ENCODE results near the gene KMT2E.
A peak's percentile ranks its signal among the peaks of the same experiment; 100 is the strongest.

The KMT2E gene

GRCh38 chr7:105021967-105022366 lies 8.0 kb downstream of the KMT2E start:
- Histone ChIP-seq H3K9me3 (ENCODE audit: control insufficient read depth, low read length) (no peaks in the 10 kb centered on the region), H3K27me3 (ENCODE audit: control insufficient read depth in 1 of 2, insufficient read depth in 1 of 2, low read length in 2 of 2) (no peaks in the 10 kb centered on the region), H2BK15ac (ENCODE audit: low read depth, poor library complexity, severe bottlenecking) (no peak overlapping the region), H2AFZ (ENCODE audit: low read depth, low read length) (no peak overlapping the region), H3K18ac (ENCODE audit: low read depth in 1 of 2, low read length in 2 of 2) (no peak overlapping the region), H2BK120ac (ENCODE audit: low read depth, low read length) (no peak overlapping the region), H2BK5ac (ENCODE audit: low read depth, low read length, poor library complexity, severe bottlenecking) (no peak overlapping the region), H3K4ac (ENCODE audit: low read depth in 1 of 2, low read length in 2 of 2) (no peak overlapping the region), H3K4me2 (ENCODE audit: low read length, poor library complexity, severe bottlenecking) (no peak overlapping the region), H3K4me3 (ENCODE audit: insufficient read depth in 1 of 2, low read depth in 1 of 2, low read length in 2 of 2) (no peak overlapping the region), H4K8ac (ENCODE audit: low read length) (no peak overlapping the region), H4K91ac (ENCODE audit: low read length) (no peak overlapping the region), H3K23ac (ENCODE audit: low read length in 2 of 2) (no peak overlapping the region), H3K9ac (ENCODE audit: low read length) (no peak overlapping the region), H2AK5ac (ENCODE audit: low read length, severe bottlenecking) (no peak overlapping the region), H3K14ac (ENCODE audit: low read length in 2 of 2) (no peak overlapping the region), H3K27ac (ENCODE audit: low read length, poor library complexity, severe bottlenecking) (no peak overlapping the region), H3K36me3 (ENCODE audit: control insufficient read depth in 1 of 2, insufficient read depth in 2 of 2, low read depth in 1 of 2, low read length in 2 of 2) (peaks cover 0 to 2% of the 10 kb centered on the region in 2 experiments), H3K4me1 (ENCODE audit: control insufficient read depth, insufficient read depth, low read depth, low read length) (no peaks in the 10 kb centered on the region), H2BK12ac (ENCODE audit: low read length in 2 of 2) (no peak overlapping the region), H3K79me1 (replicated peaks; ENCODE audit: low read length, poor library complexity, severe bottlenecking) (no peaks in the 10 kb centered on the region)
- WGBS, result no CpG with 5 or more reads among the region's 3 CpGs
- DNase-seq, result no peak

GRCh38 chr7:105022458-105022857 lies 8.5 kb downstream of the KMT2E start:
- Histone ChIP-seq H2BK12ac (ENCODE audit: low read length in 2 of 2) (no peak overlapping the region), H2BK15ac (ENCODE audit: low read depth, poor library complexity, severe bottlenecking) (no peak overlapping the region), H2AFZ (ENCODE audit: low read depth, low read length) (no peak overlapping the region), H2BK120ac (ENCODE audit: low read depth, low read length) (no peak overlapping the region), H4K91ac (ENCODE audit: low read length) (no peak overlapping the region), H2BK5ac (ENCODE audit: low read depth, low read length, poor library complexity, severe bottlenecking) (no peak overlapping the region), H3K9me3 (ENCODE audit: control insufficient read depth, low read length) (no peaks in the 10 kb centered on the region), H3K4me2 (ENCODE audit: low read length, poor library complexity, severe bottlenecking) (no peak overlapping the region), H3K79me1 (replicated peaks; ENCODE audit: low read length, poor library complexity, severe bottlenecking) (no peaks in the 10 kb centered on the region), H3K27ac (ENCODE audit: low read length, poor library complexity, severe bottlenecking) (no peak overlapping the region), H3K18ac (ENCODE audit: low read depth in 1 of 2, low read length in 2 of 2) (no peak overlapping the region), H3K9ac (ENCODE audit: low read length) (no peak overlapping the region), H3K23ac (ENCODE audit: low read length in 2 of 2) (no peak overlapping the region), H2AK5ac (ENCODE audit: low read length, severe bottlenecking) (no peak overlapping the region), H4K8ac (ENCODE audit: low read length) (no peak overlapping the region), H3K4ac (ENCODE audit: low read depth in 1 of 2, low read length in 2 of 2) (no peak overlapping the region), H3K27me3 (ENCODE audit: control insufficient read depth in 1 of 2, insufficient read depth in 1 of 2, low read length in 2 of 2) (no peaks in the 10 kb centered on the region), H3K4me1 (ENCODE audit: control insufficient read depth, insufficient read depth, low read depth, low read length) (no peaks in the 10 kb centered on the region), H3K4me3 (ENCODE audit: insufficient read depth in 1 of 2, low read depth in 1 of 2, low read length in 2 of 2) (no peak overlapping the region), H3K14ac (ENCODE audit: low read length in 2 of 2) (no peak overlapping the region), H3K36me3 (ENCODE audit: control insufficient read depth in 1 of 2, insufficient read depth in 2 of 2, low read depth in 1 of 2, low read length in 2 of 2) (peaks cover 0 to 2% of the 10 kb centered on the region in 2 experiments)
- no peak for DNase-seq
- WGBS, result 100% methylated on average over 1 of the region's 4 CpGs

- Histone ChIP-seq H3K18ac (ENCODE audit: low read depth in 1 of 2, low read length in 2 of 2) (no peak overlapping the region), H4K91ac (ENCODE audit: low read length) (no peak overlapping the region), H3K27ac (ENCODE audit: low read length, poor library complexity, severe bottlenecking) (no peak overlapping the region)
Observed at GRCh38 chr7:105024734-105025133, 10.7 kb downstream of the KMT2E start.

GRCh38 chr7:105026750-105027149 lies 12.7 kb downstream of the KMT2E start:
- WGBS, result 100% methylated on average over 1 of the region's 2 CpGs
- Histone ChIP-seq H3K14ac (ENCODE audit: low read length in 2 of 2) (no peak overlapping the region), H3K18ac (ENCODE audit: low read depth in 1 of 2, low read length in 2 of 2) (no peak overlapping the region), H3K36me3 (ENCODE audit: control insufficient read depth in 1 of 2, insufficient read depth in 2 of 2, low read depth in 1 of 2, low read length in 2 of 2) (peaks cover 0 to 2% of the 10 kb centered on the region in 2 experiments), H3K4me1 (ENCODE audit: control insufficient read depth, insufficient read depth, low read depth, low read length) (peaks cover 2% of the 10 kb centered on the region), H3K4ac (ENCODE audit: low read depth in 1 of 2, low read length in 2 of 2) (no peak overlapping the region), H2BK5ac (ENCODE audit: low read depth, low read length, poor library complexity, severe bottlenecking) (no peak overlapping the region), H3K23ac (ENCODE audit: low read length in 2 of 2) (no peak overlapping the region), H2AFZ (ENCODE audit: low read depth, low read length) (no peak overlapping the region), H4K8ac (ENCODE audit: low read length) (no peak overlapping the region), H3K9me3 (ENCODE audit: control insufficient read depth, low read length) (no peaks in the 10 kb centered on the region), H2BK120ac (ENCODE audit: low read depth, low read length) (no peak overlapping the region), H3K27ac (ENCODE audit: low read length, poor library complexity, severe bottlenecking) (no peak overlapping the region), H2BK15ac (ENCODE audit: low read depth, poor library complexity, severe bottlenecking) (no peak overlapping the region), H3K27me3 (ENCODE audit: control insufficient read depth in 1 of 2, insufficient read depth in 1 of 2, low read length in 2 of 2) (no peaks in the 10 kb centered on the region), H3K4me2 (ENCODE audit: low read length, poor library complexity, severe bottlenecking) (no peak overlapping the region), H4K91ac (ENCODE audit: low read length) (no peak overlapping the region), H3K4me3 (ENCODE audit: insufficient read depth in 1 of 2, low read depth in 1 of 2, low read length in 2 of 2) (no peak overlapping the region), H3K9ac (ENCODE audit: low read length) (no peak overlapping the region), H3K79me1 (replicated peaks; ENCODE audit: low read length, poor library complexity, severe bottlenecking) (no peaks in the 10 kb centered on the region), H2BK12ac (ENCODE audit: low read length in 2 of 2) (no peak overlapping the region), H2AK5ac (ENCODE audit: low read length, severe bottlenecking) (no peak overlapping the region)
- DNase-seq, result no peak

More at GRCh38 chr7:105024734-105025133, 10.7 kb downstream of the KMT2E start:
- Histone ChIP-seq H3K36me3 (ENCODE audit: control insufficient read depth in 1 of 2, insufficient read depth in 2 of 2, low read depth in 1 of 2, low read length in 2 of 2) (peaks cover 0 to 2% of the 10 kb centered on the region in 2 experiments), H2BK120ac (ENCODE audit: low read depth, low read length) (no peak overlapping the region), H2BK15ac (ENCODE audit: low read depth, poor library complexity, severe bottlenecking) (no peak overlapping the region), H3K27me3 (ENCODE audit: control insufficient read depth in 1 of 2, insufficient read depth in 1 of 2, low read length in 2 of 2) (no peaks in the 10 kb centered on the region), H2AFZ (ENCODE audit: low read depth, low read length) (no peak overlapping the region), H3K9me3 (ENCODE audit: control insufficient read depth, low read length) (no peaks in the 10 kb centered on the region), H3K9ac (ENCODE audit: low read length) (peak overlapping the region; percentile 20), H3K23ac (ENCODE audit: low read length in 2 of 2) (no peak overlapping the region), H3K4me1 (ENCODE audit: control insufficient read depth, insufficient read depth, low read depth, low read length) (no peaks in the 10 kb centered on the region), H3K14ac (ENCODE audit: low read length in 2 of 2) (no peak overlapping the region), H3K79me1 (replicated peaks; ENCODE audit: low read length, poor library complexity, severe bottlenecking) (no peaks in the 10 kb centered on the region), H2BK12ac (ENCODE audit: low read length in 2 of 2) (no peak overlapping the region), H2BK5ac (ENCODE audit: low read depth, low read length, poor library complexity, severe bottlenecking) (no peak overlapping the region), H2AK5ac (ENCODE audit: low read length, severe bottlenecking) (no peak overlapping the region), H4K8ac (ENCODE audit: low read length) (no peak overlapping the region), H3K4me2 (ENCODE audit: low read length, poor library complexity, severe bottlenecking) (no peak overlapping the region), H3K4me3 (ENCODE audit: insufficient read depth in 1 of 2, low read depth in 1 of 2, low read length in 2 of 2) (no peak overlapping the region), H3K4ac (ENCODE audit: low read depth in 1 of 2, low read length in 2 of 2) (no peak overlapping the region)
- peak; percentile 79 for DNase-seq
- no CpG with 5 or more reads among the region's 1 CpG for WGBS

Data from mesenchymal stem cell (in vitro differentiated cells and primary cell).